ENCODE measurements around the gene AKR1D1. TPM values are rescaled to one million over a fixed set of nuclear protein-coding genes. Genes with fewer than 3 reads are reported as not detected.
"Not testable (repeated sequence)": the region's sequence is repeated elsewhere in the genome, so short reads cannot be mapped to it uniquely, and the experiment has no call there.

The AKR1D1 gene
- total RNA-seq, 1 donor from 2014 or later, result not detected

- no peak for DNase-seq (ENCODE audit: low spot score in 2 of 2, unreplicated experiment in 2 of 2)
- H3K4me1 Mint-ChIP-seq, result peaks cover 4% of the 10 kb centered on the region
- H3K4me3 Mint-ChIP-seq, result no peak overlapping the region
- H3K27me3 Mint-ChIP-seq (ENCODE audit: low read depth), result no peaks in the 10 kb centered on the region
- peaks cover 8% of the 10 kb centered on the region for H3K9me3 Mint-ChIP-seq
- H3K27ac Mint-ChIP-seq, result no peak overlapping the region
- no peaks in the 10 kb centered on the region for H3K36me3 Mint-ChIP-seq
- TF ChIP-seq CTCF (IDR thresholded peaks at IDR 0.05; ENCODE audit: unreplicated experiment), result no peak
Observed at GRCh38 chr7:138047907-138048306, 28.4 kb upstream of the AKR1D1 start.

GRCh38 chr7:138049505-138050116 is 26.6 kb upstream of the AKR1D1 start:
- Mint-ChIP-seq H3K27me3 (ENCODE audit: low read depth) (no peaks in the 10 kb centered on the region), H3K27ac (no peak overlapping the region), H3K9me3 (peaks cover 8% of the 10 kb centered on the region), H3K36me3 (no peaks in the 10 kb centered on the region), H3K4me3 (no peak overlapping the region), H3K4me1 (peaks cover 4% of the 10 kb centered on the region)
- TF ChIP-seq CTCF (IDR thresholded peaks at IDR 0.05; ENCODE audit: unreplicated experiment), result no peak
- no peak for DNase-seq (ENCODE audit: low spot score in 2 of 2, unreplicated experiment in 2 of 2)

DNA sequence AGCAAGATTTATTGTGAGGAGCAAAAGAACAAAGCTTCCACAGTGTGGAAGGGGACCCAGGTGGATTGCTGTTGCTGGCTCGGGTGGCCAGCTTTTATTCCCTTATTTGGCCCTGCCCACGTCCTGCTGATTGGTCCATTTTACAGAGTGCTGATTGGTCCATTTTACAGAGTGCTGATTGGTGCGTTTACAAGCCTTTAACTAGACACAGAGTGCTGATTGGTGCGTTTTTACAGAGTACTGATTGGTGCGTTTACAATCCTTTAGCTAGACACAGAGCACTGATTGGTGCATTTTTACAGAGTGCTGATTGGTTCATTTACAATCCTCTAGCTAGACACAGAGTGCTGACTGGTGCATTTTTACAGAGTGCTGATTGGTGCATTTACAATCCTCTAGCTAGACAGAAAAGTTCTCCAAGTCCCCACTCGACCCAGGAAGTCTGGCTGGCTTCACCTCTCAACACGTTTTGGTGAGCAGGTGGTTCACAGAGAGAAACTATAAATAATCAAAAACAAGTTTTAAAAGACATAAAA is 24.5 kb upstream of the AKR1D1 start:
- H3K4me1 Mint-ChIP-seq; H3K27ac Mint-ChIP-seq; H3K27me3 Mint-ChIP-seq (ENCODE audit: low read depth); H3K36me3 Mint-ChIP-seq; H3K4me3 Mint-ChIP-seq; DNase-seq (ENCODE audit: low spot score in 2 of 2, unreplicated experiment in 2 of 2); H3K9me3 Mint-ChIP-seq: not testable (repeated sequence)

- H3K27ac Mint-ChIP-seq, result no peak overlapping the region
- peaks cover 12% of the 10 kb centered on the region for H3K9me3 Mint-ChIP-seq
- no peak overlapping the region for H3K4me3 Mint-ChIP-seq
- peaks cover 3% of the 10 kb centered on the region for H3K36me3 Mint-ChIP-seq
- no peak for DNase-seq (ENCODE audit: low spot score in 2 of 2, unreplicated experiment in 2 of 2)
- TF ChIP-seq CTCF (IDR thresholded peaks at IDR 0.05; ENCODE audit: unreplicated experiment), result no peak
- no peaks in the 10 kb centered on the region for H3K27me3 Mint-ChIP-seq (ENCODE audit: low read depth)
- no peaks in the 10 kb centered on the region for H3K4me1 Mint-ChIP-seq
Observed at GRCh38 chr7:138052696-138053095, 23.6 kb upstream of the AKR1D1 start.

DNA sequence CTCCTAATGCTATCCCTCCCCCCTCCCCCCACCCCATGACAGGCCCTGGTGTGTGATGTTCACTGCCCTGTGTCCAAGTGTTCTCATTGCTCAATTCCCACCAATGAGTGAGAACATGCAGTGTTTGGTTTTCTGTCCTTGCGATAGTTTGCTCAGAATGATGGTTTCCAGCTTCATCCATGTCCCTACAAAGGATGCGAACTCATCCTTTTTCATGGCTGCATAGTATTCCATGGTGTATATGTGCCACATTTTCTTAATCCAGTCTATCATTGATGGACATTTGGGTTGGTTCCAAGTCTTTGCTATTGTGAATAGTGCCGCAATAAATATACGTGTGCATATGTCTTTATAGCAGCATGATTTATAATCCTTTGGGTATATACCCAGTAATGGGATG is 20.6 kb upstream of the AKR1D1 start:
- DNase-seq (ENCODE audit: low spot score in 2 of 2, unreplicated experiment in 2 of 2); H3K4me3 Mint-ChIP-seq; H3K27ac Mint-ChIP-seq; H3K4me1 Mint-ChIP-seq; H3K36me3 Mint-ChIP-seq; H3K27me3 Mint-ChIP-seq (ENCODE audit: low read depth): not testable (repeated sequence)
- peaks cover 12% of the 10 kb centered on the region for H3K9me3 Mint-ChIP-seq

DNA sequence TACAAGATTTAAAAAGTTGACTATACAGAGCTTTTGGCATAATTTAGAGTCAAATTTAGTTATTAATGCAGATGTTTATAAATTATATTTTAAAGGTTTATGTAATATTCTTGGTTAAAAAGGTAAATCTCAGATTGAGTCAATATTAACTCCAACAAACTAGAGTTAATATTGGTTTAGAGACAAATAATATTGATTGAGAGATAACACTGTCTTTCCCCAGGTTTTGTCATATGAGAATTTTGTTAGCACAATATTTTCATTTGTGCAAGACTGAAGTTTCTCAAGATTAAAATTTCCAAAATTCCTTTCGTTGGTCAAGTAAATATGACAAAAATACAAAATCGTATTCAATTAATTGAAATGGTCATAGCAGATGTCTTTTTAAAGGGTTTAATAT is 12.9 kb upstream of the AKR1D1 start:
- H3K36me3 Mint-ChIP-seq, result no peaks in the 10 kb centered on the region
- no peaks in the 10 kb centered on the region for H3K27me3 Mint-ChIP-seq (ENCODE audit: low read depth)

More for the DNA sequence above, 12.9 kb upstream of the AKR1D1 start:
- H3K9me3 Mint-ChIP-seq, result no peaks in the 10 kb centered on the region
- no peak overlapping the region for H3K4me3 Mint-ChIP-seq
- DNase-seq (ENCODE audit: low spot score in 2 of 2, unreplicated experiment in 2 of 2), result no peak
- no peak for TF ChIP-seq CTCF (IDR thresholded peaks at IDR 0.05; ENCODE audit: unreplicated experiment)
- H3K27ac Mint-ChIP-seq, result no peak overlapping the region
- peaks cover 19% of the 10 kb centered on the region for H3K4me1 Mint-ChIP-seq
